CD14-positive monocyte (primary cell): Measurements from ENCODE around the gene FBXW12. TPM values are rescaled to one million over a fixed set of nuclear protein-coding genes. Genes with fewer than 3 reads are reported as not detected.

Experiments
- DNase-seq, 3 donors: peaks; one replicate each; pipeline ENCODE4 v3.0.0-alpha.2; 2011 to 2022
- H2AFZ ChIP-seq: 2 replicates; pipeline ENCODE4 v1.6.0; 2012; ENCODE audit warnings: mild to moderate bottlenecking, low read depth, low read length, inconsistent platforms; ENCODE audit not compliant: insufficient read depth, poor library complexity, severe bottlenecking
- H3K27ac ChIP-seq, 2 donors: 1 replicate in 1 of 2; 2 replicates in 1 of 2; pipeline ENCODE4 v1.5.1; 2012 to 2013; ENCODE audit warnings: low read length in 2 of 2, control low read depth in 1 of 2, inconsistent platforms in 1 of 2, low read depth in 1 of 2, mild to moderate bottlenecking in 1 of 2
- H3K27me3 ChIP-seq, 2 donors: one replicate each; pipeline versions ENCODE4 v1.6.0 to v1.6.1; 2011 to 2013; ENCODE audit warnings: low read length in 2 of 2; ENCODE audit not compliant: control insufficient read depth in 2 of 2, insufficient read depth in 2 of 2
- H3K36me3 ChIP-seq, 2 donors: replicated peaks in 1 of 2; 1 replicate in 1 of 2; 2 replicates in 1 of 2; pipeline versions ENCODE4 v1.5.1 to v1.6.1; 2012 to 2013; ENCODE audit warnings: low read length in 2 of 2, control low read depth in 1 of 2, inconsistent platforms in 1 of 2, mild to moderate bottlenecking in 1 of 2; ENCODE audit not compliant: insufficient read depth in 2 of 2, control insufficient read depth in 1 of 2
- H3K4me1 ChIP-seq, 2 donors: 1 replicate in 1 of 2; 2 replicates in 1 of 2; pipeline versions ENCODE4 v1.5.1 to v1.6.1; 2012 to 2013; ENCODE audit warnings: low read length in 2 of 2, control low read depth in 1 of 2, inconsistent platforms in 1 of 2, mild to moderate bottlenecking in 1 of 2, moderate library complexity in 1 of 2; ENCODE audit not compliant: insufficient read depth in 2 of 2, control insufficient read depth in 1 of 2
- H3K4me2 ChIP-seq: replicated peaks from 2 replicates; pipeline ENCODE3; 2012; ENCODE audit warnings: low read length, moderate library complexity, mild to moderate bottlenecking; ENCODE audit not compliant: poor library complexity, severe bottlenecking; ENCODE audit errors: extremely low read depth
- H3K4me3 ChIP-seq, 3 experiments: fragments of 200-600 bp in 1 of 3; sonication (generic) in 1 of 3; replicated peaks in 1 of 3; 1 replicate in 2 of 3; 2 replicates in 1 of 3; pipeline ENCODE4 v1.5.1; 2011 to 2013; ENCODE audit warnings: low read length in 3 of 3, mild to moderate bottlenecking in 3 of 3, control low read depth in 2 of 3, low read depth in 2 of 3, inconsistent platforms in 1 of 3, moderate library complexity in 1 of 3
- H3K79me2 ChIP-seq: 2 replicates; pipeline ENCODE4 v1.6.0; 2012; ENCODE audit warnings: mild to moderate bottlenecking, control low read depth, inconsistent platforms, low read length, moderate library complexity; ENCODE audit not compliant: insufficient read depth
- H3K9ac ChIP-seq: 2 replicates; pipeline ENCODE4 v1.6.0; 2017; ENCODE audit warnings: low read length, mild to moderate bottlenecking; ENCODE audit not compliant: insufficient read depth, poor library complexity, severe bottlenecking
- H3K9me3 ChIP-seq, 2 donors: replicated peaks in 1 of 2; 1 replicate in 1 of 2; 2 replicates in 1 of 2; pipeline versions ENCODE4 v1.5.1 to v1.6.1; 2012 to 2013; ENCODE audit warnings: low read length in 2 of 2, control low read depth in 1 of 2; ENCODE audit not compliant: control insufficient read depth in 1 of 2, insufficient read depth in 1 of 2
- H4K20me1 ChIP-seq: 2 replicates; pipeline ENCODE4 v1.6.0; 2012; ENCODE audit warnings: mild to moderate bottlenecking, low read length, control low read depth, moderate library complexity; ENCODE audit not compliant: insufficient read depth
- H3K27ac Mint-ChIP-seq, 7 donors: one replicate each; pipeline ENCODE4 v1.8.0; 2020; ENCODE audit warnings: mild to moderate bottlenecking in 7 of 7, mixed read lengths in 7 of 7, moderate library complexity in 6 of 7, inconsistent platforms in 2 of 7
- H3K27me3 Mint-ChIP-seq, 3 donors: one replicate each; pipeline ENCODE4 v1.8.0; 2021 to 2022; ENCODE audit warnings: low read depth in 3 of 3, mild to moderate bottlenecking in 3 of 3, mixed read lengths in 3 of 3, moderate library complexity in 3 of 3, inconsistent platforms in 1 of 3
- H3K36me3 Mint-ChIP-seq, 2 donors: one replicate each; pipeline ENCODE4 v1.8.0; 2020; ENCODE audit warnings: mixed read lengths in 2 of 2, inconsistent platforms in 1 of 2, mild to moderate bottlenecking in 1 of 2
- H3K4me1 Mint-ChIP-seq: one replicate; pipeline ENCODE4 v1.8.0; 2020; ENCODE audit warnings: mild to moderate bottlenecking, mixed read lengths
- H3K4me3 Mint-ChIP-seq, 2 donors: one replicate each; pipeline ENCODE4 v1.8.0; 2020; ENCODE audit warnings: mild to moderate bottlenecking in 2 of 2, mixed read lengths in 2 of 2, moderate library complexity in 1 of 2
- H3K9me3 Mint-ChIP-seq, 7 donors: one replicate each; pipeline ENCODE4 v1.8.0; 2020 to 2022; ENCODE audit warnings: mixed read lengths in 7 of 7, mild to moderate bottlenecking in 6 of 7, moderate library complexity in 6 of 7, inconsistent platforms in 2 of 7
- CTCF ChIP-seq: fragments of 200-600 bp; IDR thresholded peaks from one replicate; pipeline ENCODE4 v1.8.0; 2022; ENCODE audit warnings: antibody characterized with exemption, mild to moderate bottlenecking
- WGBS: methylation state at CpG from one replicate; pipeline ENCODE4 v1.1.5; 2013; ENCODE audit warnings: missing lambda C conversion rate; ENCODE audit not compliant: insufficient coverage; 5-methylcytosine and 5-hydroxymethylcytosine counted together
- intact Hi-C, 2 donors: fragments of 100-400 bp; cut with micrococcal nuclease; formaldehyde crosslinking; loops; one replicate each; pipeline versions ENCODE4 v1.15.0 to v1.15.1; 2023
- polyA plus RNA-seq, 3 donors: library from polyadenylated mRNA; depleted of rRNA in 1 of 3; unstranded in 2 of 3; stranded (reverse) in 1 of 3; fragments of 300-500 nt in 2 of 3; fragments of >200 nt in 1 of 3; fragmentation: Illumina TruSeq in 2 of 3; gene quantifications; 1 replicate in 2 of 3; 2 replicates in 1 of 3; pipeline ENCODE4 v1.2.3, GENCODE V29; 2012 to 2021

Gene FBXW12
- polyA plus RNA-seq, 3 donors, result not detected

GRCh38 chr3:48402281-48402732 is 30.3 kb downstream of the FBXW12 start:
- no peak overlapping the region for H3K9ac ChIP-seq
- WGBS, result 85% methylated on average over 7 of the region's 8 CpGs
- no peak overlapping the region for H3K27ac ChIP-seq
- H3K36me3 Mint-ChIP-seq, result no peaks in the 10 kb centered on the region
- peaks cover 13% of the 10 kb centered on the region for H3K4me1 Mint-ChIP-seq
- H3K4me1 ChIP-seq, result peaks cover 6 to 9% of the 10 kb centered on the region in 2 donors
- no peak overlapping the region for H2AFZ ChIP-seq
- peaks cover 0 to 3% (median 0%) of the 10 kb centered on the region in 3 donors for H3K27me3 Mint-ChIP-seq
- H3K9me3 Mint-ChIP-seq, result no peaks in the 10 kb centered on the region
- no peak overlapping the region for H3K4me3 ChIP-seq
- no peaks in the 10 kb centered on the region for H4K20me1 ChIP-seq
- no peak overlapping the region for H3K4me2 ChIP-seq
- peak in 1 of 3 donors; percentile 2 for DNase-seq
- H3K4me3 Mint-ChIP-seq, result no peak overlapping the region
- no peaks in the 10 kb centered on the region for H3K36me3 ChIP-seq
- intact Hi-C loops, result loop anchor here (5.0 kb wide), 2 partner anchors 35 to 285 kb away; partner anchors contain the start of gene NCKIPSD (in 2 of the 2)
- no peak for TF ChIP-seq CTCF
- no peaks in the 10 kb centered on the region for H3K27me3 ChIP-seq
- no peak overlapping the region for H3K27ac Mint-ChIP-seq
- no peaks in the 10 kb centered on the region for H3K9me3 ChIP-seq
- no peaks in the 10 kb centered on the region for H3K79me2 ChIP-seq

GRCh38 chr3:48402907-48403306 is 30.9 kb downstream of the FBXW12 start:
- intact Hi-C loops, result loop anchor here (5.0 kb wide), 2 partner anchors 34 to 284 kb away; partner anchors contain the start of gene NCKIPSD (in 2 of the 2)
- Histone ChIP-seq H3K79me2 (no peaks in the 10 kb centered on the region), H3K36me3 (no peaks in the 10 kb centered on the region), H4K20me1 (no peaks in the 10 kb centered on the region), H3K4me3 (no peak overlapping the region), H3K27me3 (no peaks in the 10 kb centered on the region), H3K4me1 (peaks cover under 1 to 3% of the 10 kb centered on the region in 2 donors), H2AFZ (no peak overlapping the region), H3K27ac (no peak overlapping the region), H3K9me3 (no peaks in the 10 kb centered on the region), H3K4me2 (no peak overlapping the region), H3K9ac (no peak overlapping the region)
- no peak overlapping the region for H3K4me3 Mint-ChIP-seq
- 88% methylated on average over 1 of the region's 3 CpGs for WGBS
- DNase-seq, result no peak
- H3K27me3 Mint-ChIP-seq, result peaks cover 0 to 3% (median 0%) of the 10 kb centered on the region in 3 donors
- H3K27ac Mint-ChIP-seq, result no peak overlapping the region
- no peaks in the 10 kb centered on the region for H3K9me3 Mint-ChIP-seq
- H3K36me3 Mint-ChIP-seq, result no peaks in the 10 kb centered on the region
- TF ChIP-seq CTCF, result no peak
- peaks cover 7% of the 10 kb centered on the region for H3K4me1 Mint-ChIP-seq
